T-helper 1 cell treated with Interleukin-12 subunit alpha and Interleukin-12 subunit beta and Interleukin-4 antibody, amounts not matched to agents 30 μg/mL and 1 μg/mL, for 36 hours (primary cell): ENCODE results near the gene BMPR2.
"Not testable (repeated sequence)": the region's sequence is repeated elsewhere in the genome, so short reads cannot be mapped to it uniquely, and the experiment has no call there.

ENCODE experiments used
- H3K27ac Mint-ChIP-seq: one replicate; pipeline ENCODE4 v1.8.0; 2021; ENCODE audit warnings: mild to moderate bottlenecking, mixed read lengths
- H3K27me3 Mint-ChIP-seq: one replicate; pipeline ENCODE4 v1.8.0; 2021; ENCODE audit warnings: low read depth, mixed read lengths
- H3K36me3 Mint-ChIP-seq: one replicate; pipeline ENCODE4 v1.8.0; 2021; ENCODE audit warnings: low read depth, mixed read lengths
- H3K4me1 Mint-ChIP-seq: one replicate; pipeline ENCODE4 v1.8.0; 2021; ENCODE audit warnings: low read depth, mixed read lengths
- H3K4me3 Mint-ChIP-seq: one replicate; pipeline ENCODE4 v1.8.0; 2021; ENCODE audit warnings: mild to moderate bottlenecking, moderate library complexity, mixed read lengths
- H3K9me3 Mint-ChIP-seq: one replicate; pipeline ENCODE4 v1.8.0; 2021; ENCODE audit warnings: mixed read lengths

The BMPR2 gene

DNA sequence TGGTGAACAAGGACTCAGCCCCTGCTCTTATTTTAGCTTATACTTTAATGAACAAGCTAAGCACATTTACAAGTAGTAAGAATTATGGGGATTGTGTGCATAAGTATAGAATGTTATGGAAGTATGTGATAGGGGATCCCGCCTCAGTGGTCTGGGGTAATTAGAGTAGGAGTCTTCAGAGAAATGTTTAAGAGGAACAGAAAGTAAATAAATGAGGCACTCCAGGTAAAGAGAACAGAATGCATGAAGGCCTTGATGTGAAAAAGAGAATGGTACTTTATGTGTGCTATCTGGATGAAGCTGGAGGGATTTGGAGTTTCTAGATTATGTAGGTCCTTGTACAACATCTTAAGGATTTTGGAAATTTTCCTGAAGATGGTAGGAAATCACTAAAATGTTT is 76.6 kb downstream of the BMPR2 start:
- H3K36me3 Mint-ChIP-seq, result no peaks in the 10 kb centered on the region
- no peak overlapping the region for H3K4me3 Mint-ChIP-seq
- no peak overlapping the region for H3K27ac Mint-ChIP-seq
- H3K9me3 Mint-ChIP-seq, result no peaks in the 10 kb centered on the region
- no peaks in the 10 kb centered on the region for H3K27me3 Mint-ChIP-seq
- no peaks in the 10 kb centered on the region for H3K4me1 Mint-ChIP-seq

DNA sequence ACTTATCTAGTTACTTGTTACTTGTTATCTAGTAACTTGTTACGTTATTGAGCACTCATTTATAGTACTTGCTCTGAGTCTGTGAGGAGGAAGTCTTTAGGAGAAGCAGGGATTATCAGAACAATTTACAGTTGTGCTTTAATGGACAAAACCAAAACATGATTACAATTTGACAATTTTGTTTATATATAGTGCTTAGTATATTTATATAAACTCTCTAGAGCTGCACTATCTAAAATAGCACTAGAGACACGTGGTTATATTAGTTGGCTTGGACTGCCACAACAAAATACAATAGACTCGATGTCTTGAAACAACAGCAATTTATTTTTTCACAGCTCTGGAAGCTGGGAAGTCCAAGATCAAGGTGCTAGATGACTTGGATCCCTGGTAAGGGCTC is 78.4 kb downstream of the BMPR2 start:
- H3K4me3 Mint-ChIP-seq, result no peak overlapping the region

DNA sequence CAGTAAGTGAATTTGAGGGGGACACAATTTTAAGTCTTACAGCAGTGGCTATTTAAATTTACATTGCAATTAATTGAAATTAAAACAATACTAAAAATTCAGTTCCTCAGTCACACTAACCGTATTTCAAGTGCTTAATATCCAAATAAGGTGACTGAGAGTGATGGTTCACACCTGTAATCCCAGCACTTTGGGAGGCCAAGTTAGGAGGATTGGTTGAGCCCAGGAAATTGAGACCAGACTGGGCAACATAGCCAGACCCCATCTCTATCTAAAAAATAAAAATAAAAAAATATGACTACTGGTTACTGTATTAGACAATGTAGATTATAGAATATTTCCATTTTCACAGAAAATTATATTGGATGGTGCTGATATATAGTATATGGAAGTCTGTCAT is 79.0 kb downstream of the BMPR2 start:
- Mint-ChIP-seq H3K9me3 (no peaks in the 10 kb centered on the region), H3K36me3 (no peaks in the 10 kb centered on the region), H3K27ac (no peak overlapping the region), H3K4me3 (no peak overlapping the region), H3K4me1 (no peaks in the 10 kb centered on the region), H3K27me3 (no peaks in the 10 kb centered on the region)

More for the DNA sequence above, 78.4 kb downstream of the BMPR2 start:
- Mint-ChIP-seq H3K4me1 (no peaks in the 10 kb centered on the region), H3K36me3 (no peaks in the 10 kb centered on the region), H3K27me3 (no peaks in the 10 kb centered on the region), H3K27ac (no peak overlapping the region), H3K9me3 (no peaks in the 10 kb centered on the region)

DNA sequence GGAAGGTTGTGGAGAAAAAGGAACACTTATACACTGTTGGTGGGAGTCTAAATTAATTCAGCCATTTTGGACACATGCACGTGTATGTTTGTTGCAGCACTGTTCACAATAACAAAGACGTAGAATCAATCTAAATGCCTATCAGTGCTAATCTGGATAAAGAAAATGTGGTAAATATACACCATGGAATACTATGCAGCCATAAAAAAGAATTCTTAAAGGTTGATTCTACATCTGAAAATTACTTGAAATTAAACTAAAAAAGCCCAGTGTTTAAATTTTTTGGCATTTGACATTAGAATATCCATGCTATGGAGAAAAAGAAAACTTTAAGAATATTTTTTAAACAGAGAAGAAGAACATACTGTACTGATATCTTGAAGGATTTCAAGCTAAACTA is 84.0 kb downstream of the BMPR2 start:
- Mint-ChIP-seq H3K27me3 (no peaks in the 10 kb centered on the region), H3K36me3 (no peaks in the 10 kb centered on the region), H3K4me1 (no peaks in the 10 kb centered on the region), H3K4me3 (no peak overlapping the region), H3K9me3 (no peaks in the 10 kb centered on the region), H3K27ac (no peak overlapping the region)

DNA sequence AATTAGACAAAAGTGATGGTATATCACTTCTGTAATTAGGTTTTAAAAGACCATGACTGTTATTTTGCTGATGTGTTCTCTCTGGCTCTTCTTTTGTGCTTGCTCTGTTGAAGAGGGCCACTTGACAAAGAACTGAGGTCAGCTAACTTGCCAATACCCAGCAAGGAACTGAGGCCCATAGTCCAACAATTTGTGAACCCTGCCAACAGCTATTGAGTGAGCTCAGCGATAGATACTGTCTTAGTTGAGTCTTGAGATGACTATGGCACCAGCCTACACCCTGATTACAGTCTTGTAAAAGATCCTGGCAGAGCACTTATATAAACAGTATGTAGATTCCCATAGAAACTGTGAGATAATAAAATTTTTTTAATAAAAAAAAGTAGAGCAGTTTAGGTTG is 103.0 kb downstream of the BMPR2 start:
- no peak overlapping the region for H3K27ac Mint-ChIP-seq
- no peaks in the 10 kb centered on the region for H3K27me3 Mint-ChIP-seq
- H3K4me3 Mint-ChIP-seq, result no peak overlapping the region
- H3K4me1 Mint-ChIP-seq, result peaks cover 7% of the 10 kb centered on the region
- H3K9me3 Mint-ChIP-seq, result no peaks in the 10 kb centered on the region
- no peaks in the 10 kb centered on the region for H3K36me3 Mint-ChIP-seq

DNA sequence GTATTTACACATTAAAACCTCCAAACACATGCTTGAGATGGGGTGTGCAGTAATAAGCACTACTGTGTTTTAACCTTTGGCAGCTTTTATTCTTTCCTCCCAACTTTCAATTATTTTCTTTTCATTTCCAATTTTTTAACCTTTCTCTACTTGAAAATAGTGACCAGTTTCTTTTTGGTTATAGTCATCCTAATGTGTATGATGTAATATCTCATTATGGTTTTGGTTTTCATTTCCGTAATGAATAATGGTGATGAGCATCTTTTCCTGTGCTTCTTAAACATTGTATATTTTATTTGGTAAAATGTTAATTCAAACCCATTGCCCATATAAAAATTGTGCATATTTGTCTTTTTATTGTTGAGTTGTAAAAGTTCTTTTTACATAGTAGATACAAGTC is 103.5 kb downstream of the BMPR2 start:
- Mint-ChIP-seq H3K9me3 (no peaks in the 10 kb centered on the region), H3K4me3 (no peak overlapping the region), H3K4me1 (peaks cover 7% of the 10 kb centered on the region), H3K36me3 (no peaks in the 10 kb centered on the region), H3K27me3 (no peaks in the 10 kb centered on the region), H3K27ac (no peak overlapping the region)

DNA sequence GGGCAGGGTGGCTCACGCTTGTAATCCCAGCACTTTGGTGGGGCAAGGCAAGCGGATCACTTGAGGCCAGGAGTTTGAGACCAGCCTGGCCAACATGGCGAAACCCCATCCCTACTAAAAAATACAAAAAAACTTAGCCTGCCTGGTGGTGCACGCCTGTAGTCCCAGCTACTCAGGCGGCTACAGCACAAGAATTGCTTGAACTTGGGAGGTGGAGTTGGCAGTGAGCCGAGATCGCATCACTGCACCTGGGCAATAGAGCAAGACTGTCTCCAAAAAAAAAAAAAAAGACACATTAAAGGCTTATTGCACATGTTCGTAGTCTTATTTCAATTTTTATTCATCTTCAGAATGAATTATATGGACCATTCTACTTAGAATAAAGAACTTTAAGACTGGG is 110.2 kb downstream of the BMPR2 start:
- Mint-ChIP-seq H3K27me3 (no peaks in the 10 kb centered on the region), H3K27ac (no peak overlapping the region), H3K4me3 (no peak overlapping the region), H3K9me3 (no peaks in the 10 kb centered on the region), H3K36me3 (no peaks in the 10 kb centered on the region), H3K4me1 (no peaks in the 10 kb centered on the region)

DNA sequence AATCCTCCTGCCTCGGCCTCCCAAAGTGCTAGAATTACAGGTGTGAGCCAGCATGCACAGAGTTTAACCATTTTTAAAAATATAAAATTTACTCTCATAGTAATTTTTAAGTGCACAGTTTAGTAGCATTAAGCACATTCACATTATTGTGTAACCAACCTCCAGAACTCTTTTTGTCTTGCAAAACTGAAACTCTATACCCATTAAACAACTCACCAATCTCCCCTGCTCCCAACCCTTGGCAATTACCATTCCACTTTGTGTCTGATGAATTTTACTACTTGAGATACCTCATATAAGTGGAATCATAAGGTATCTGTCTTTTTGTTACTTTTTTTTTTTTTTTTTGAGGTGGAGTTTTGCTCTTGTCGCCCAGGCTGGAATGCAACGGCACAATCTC is 112.5 kb downstream of the BMPR2 start:
- Mint-ChIP-seq H3K27ac (no peak overlapping the region), H3K36me3 (no peaks in the 10 kb centered on the region), H3K4me3 (no peak overlapping the region), H3K9me3 (no peaks in the 10 kb centered on the region), H3K27me3 (no peaks in the 10 kb centered on the region), H3K4me1 (no peaks in the 10 kb centered on the region)

DNA sequence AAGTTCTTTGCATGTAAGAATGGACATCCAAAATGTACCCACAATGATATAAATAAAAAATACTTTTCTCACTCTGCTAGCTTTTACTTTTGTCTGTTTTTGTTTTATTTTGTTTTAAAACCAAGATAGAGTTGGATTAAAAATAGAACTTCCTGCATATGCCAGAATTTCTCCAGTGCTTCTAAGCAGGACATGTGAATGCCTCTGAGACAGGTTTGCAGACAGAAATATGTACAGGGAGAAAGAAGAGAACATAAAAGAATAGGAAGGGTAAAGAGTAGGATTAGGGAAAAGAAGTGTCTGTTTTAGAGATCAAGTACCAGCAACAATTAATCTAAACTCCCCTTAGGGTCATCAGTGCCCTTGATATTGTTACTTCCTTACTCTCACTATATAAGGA is 114.4 kb downstream of the BMPR2 start:
- H3K27ac Mint-ChIP-seq, result no peak overlapping the region
- no peaks in the 10 kb centered on the region for H3K9me3 Mint-ChIP-seq
- H3K36me3 Mint-ChIP-seq, result no peaks in the 10 kb centered on the region
- no peaks in the 10 kb centered on the region for H3K27me3 Mint-ChIP-seq
- no peak overlapping the region for H3K4me3 Mint-ChIP-seq
- H3K4me1 Mint-ChIP-seq, result no peaks in the 10 kb centered on the region

DNA sequence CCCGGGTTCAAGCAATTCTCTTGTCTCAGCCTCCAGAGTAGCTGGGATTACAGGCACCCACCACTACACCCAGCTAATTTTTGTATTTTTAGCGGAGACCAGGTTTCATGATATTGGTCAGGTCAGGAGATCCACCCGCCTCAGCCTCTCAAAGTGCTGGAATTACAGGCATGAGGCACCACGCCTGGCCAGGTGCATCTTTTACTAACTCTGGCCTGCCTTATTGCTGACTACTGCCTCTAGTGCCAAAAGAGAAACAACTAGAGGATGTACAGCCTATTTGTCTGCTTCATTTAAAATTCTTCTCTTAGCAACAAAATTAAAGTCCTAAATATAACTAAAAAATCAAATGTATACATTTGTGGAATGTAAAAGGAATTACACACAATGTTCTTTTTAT is 115.4 kb downstream of the BMPR2 start:
- H3K36me3 Mint-ChIP-seq, result no peaks in the 10 kb centered on the region

DNA sequence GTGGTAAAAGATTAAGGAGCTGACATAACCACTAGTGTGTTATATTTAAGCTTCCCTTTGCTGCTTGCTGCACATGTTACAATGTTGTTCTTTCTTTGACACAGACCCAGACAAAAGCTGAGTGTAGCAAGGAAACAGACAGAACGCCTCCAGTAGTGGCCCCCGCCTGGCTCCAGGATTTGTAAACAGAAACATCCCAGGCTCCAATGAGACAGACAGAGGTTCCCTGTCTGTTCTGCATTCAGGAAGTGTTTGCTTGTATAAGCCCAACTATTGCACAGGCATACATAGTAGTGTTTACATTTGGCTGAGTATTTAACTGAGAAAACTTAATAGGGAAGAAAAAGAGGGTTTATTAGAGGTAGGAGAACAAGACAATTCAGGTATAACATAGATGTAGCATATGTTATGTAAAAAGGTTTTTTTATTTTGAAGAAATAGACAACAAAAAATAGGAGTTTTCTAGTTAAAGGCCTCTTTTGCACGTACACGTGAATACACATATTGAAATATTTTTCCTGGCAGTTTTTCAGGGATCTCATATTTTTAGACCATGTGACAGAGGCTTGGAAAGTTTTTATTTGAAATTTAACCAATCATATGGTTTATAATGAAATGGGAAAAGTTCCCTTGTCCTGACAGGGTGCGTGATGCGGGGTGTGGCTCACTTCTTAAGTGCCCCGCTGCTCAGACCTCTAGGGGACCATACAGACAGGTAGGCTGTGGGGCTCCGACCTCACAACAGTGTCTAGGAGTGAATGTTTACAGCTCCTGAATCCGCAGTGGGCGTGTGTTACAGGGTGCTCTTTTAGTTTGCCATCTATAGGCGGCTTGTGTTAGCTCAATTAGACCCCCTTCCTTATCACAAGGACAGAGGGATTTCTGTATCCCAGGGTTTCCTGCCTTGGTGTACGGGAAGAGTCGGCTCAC is 118.4 kb downstream of the BMPR2 start:
- Mint-ChIP-seq H3K27ac (no peak overlapping the region), H3K9me3 (no peaks in the 10 kb centered on the region), H3K27me3 (no peaks in the 10 kb centered on the region), H3K4me3 (no peak overlapping the region), H3K4me1 (no peaks in the 10 kb centered on the region), H3K36me3 (no peaks in the 10 kb centered on the region)

More for the DNA sequence above, 115.4 kb downstream of the BMPR2 start:
- Mint-ChIP-seq H3K4me3 (no peak overlapping the region), H3K27ac (no peak overlapping the region), H3K9me3 (no peaks in the 10 kb centered on the region), H3K27me3 (no peaks in the 10 kb centered on the region), H3K4me1 (no peaks in the 10 kb centered on the region)

DNA sequence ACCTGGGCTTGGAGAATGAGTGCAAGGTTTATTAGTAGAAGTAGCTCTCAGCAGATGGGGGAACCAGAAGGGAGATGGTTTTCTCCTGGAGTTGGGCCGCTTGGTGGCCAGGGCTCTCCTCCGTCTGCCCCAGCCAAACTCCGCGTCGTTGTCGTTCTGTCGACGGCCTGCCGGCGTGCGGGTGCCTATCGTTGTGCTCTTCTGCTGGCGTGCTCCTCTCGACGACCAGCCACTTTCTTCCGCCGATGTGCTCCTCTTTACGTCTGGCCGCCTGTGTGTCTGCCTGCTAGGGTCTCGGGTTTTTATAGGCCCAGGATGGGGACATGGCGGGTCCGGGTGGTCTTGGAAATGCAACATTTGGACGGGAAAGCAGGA is 119.1 kb downstream of the BMPR2 start:
- H3K27me3 Mint-ChIP-seq, result no peaks in the 10 kb centered on the region
- no peak overlapping the region for H3K4me3 Mint-ChIP-seq
- no peak overlapping the region for H3K27ac Mint-ChIP-seq
- H3K9me3 Mint-ChIP-seq, result no peaks in the 10 kb centered on the region
- no peaks in the 10 kb centered on the region for H3K36me3 Mint-ChIP-seq
- no peaks in the 10 kb centered on the region for H3K4me1 Mint-ChIP-seq

DNA sequence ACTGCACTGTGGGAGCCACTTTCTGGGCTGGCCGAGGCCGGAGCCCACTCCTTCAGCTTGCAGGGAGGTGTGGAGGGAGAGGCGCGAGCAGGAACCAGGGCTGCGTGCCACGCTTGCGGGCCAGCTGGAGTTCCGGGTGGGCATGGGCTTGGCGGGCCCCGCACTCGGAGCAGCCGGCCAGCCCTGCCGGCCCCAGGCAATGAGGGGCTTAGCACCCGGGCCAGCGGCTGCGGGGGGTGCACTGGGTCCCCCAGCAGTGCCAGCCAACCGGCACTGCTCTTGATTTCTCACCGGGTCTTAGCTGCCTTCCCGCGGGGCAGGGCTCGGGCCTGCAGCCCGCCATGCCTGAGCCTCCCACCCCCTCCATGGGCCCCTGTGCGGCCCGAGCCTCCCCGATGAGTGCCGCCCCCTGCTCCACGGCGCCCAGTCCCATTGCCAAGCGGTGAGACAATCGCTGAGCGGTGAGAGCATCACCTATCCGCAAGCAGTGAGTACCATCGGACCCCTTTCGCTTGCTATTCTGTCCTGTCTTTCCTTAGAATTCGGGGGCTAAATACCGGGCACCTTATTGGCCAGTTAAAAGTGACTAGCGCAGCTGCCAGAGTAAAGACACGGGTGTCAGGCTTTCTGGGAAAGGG is 120.8 kb downstream of the BMPR2 start:
- not testable (repeated sequence) for H3K27ac Mint-ChIP-seq, H3K27me3 Mint-ChIP-seq, H3K36me3 Mint-ChIP-seq, H3K4me3 Mint-ChIP-seq, H3K4me1 Mint-ChIP-seq, H3K9me3 Mint-ChIP-seq

DNA sequence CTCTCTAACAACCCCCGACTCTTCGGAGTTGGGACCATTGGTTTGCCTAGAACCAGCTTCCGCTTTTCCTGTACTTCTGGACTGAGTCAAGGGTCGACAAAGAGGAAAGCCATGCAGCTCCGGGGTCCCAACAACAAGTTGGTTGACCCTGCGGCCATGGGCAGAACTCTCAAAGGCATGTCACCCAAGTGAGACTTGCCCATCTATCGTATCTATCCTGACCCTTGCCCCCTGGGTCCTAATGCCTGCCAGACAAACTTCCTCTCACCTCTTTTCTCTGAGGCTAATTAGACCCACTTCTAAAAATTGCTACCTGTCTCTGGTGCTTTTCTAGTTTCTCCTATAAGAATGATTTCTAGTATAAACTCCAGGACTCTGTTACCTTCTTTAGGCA is 121.3 kb downstream of the BMPR2 start:
- not testable (repeated sequence) for H3K27ac Mint-ChIP-seq, H3K4me3 Mint-ChIP-seq, H3K36me3 Mint-ChIP-seq, H3K9me3 Mint-ChIP-seq, H3K4me1 Mint-ChIP-seq, H3K27me3 Mint-ChIP-seq

DNA sequence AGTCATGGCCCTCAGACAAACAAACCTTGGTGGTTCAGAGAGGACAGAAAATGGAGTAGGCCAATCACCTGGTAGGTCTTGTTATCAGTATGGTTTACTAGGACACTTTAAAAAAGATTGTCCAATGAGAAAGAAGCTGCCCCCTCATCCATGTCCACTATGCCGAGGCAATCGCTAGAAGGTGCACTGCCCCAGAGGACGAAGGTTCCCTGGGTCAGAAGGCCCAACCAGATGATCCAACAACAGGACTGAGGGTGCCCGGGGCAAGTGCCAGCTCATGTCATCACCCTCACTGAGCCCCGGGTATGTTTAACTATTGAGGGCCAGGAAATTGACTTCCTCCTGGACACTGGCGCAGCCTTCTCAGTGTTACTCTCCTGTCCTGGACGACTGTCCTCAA is 123.7 kb downstream of the BMPR2 start:
- not testable (repeated sequence) for H3K27ac Mint-ChIP-seq, H3K9me3 Mint-ChIP-seq, H3K4me3 Mint-ChIP-seq, H3K27me3 Mint-ChIP-seq, H3K4me1 Mint-ChIP-seq, H3K36me3 Mint-ChIP-seq
